Erythroblast (primary cell): ENCODE measurements around the gene AHCY.

Experiments
- GATA1 ChIP-seq: IDR thresholded peaks from 2 replicates; pipeline ENCODE4 v1.6.1; 2011; ENCODE audit warnings: low read depth, mild to moderate bottlenecking, control low read depth, low read length, moderate library complexity
- POLR2A ChIP-seq: IDR thresholded peaks from 2 replicates; pipeline ENCODE4 v1.6.1; 2011; ENCODE audit warnings: mild to moderate bottlenecking, low read length

- TF ChIP-seq GATA1 (no peak), POLR2A (no peak)
Measured at GRCh38 chr20:34260208-34260942, 42.8 kb downstream of the AHCY start.
